ENCODE measurements around the gene ATP13A1. TPM values are rescaled to one million over a fixed set of nuclear protein-coding genes. Genes with fewer than 3 reads are reported as not detected.
A peak's percentile ranks its signal among the peaks of the same experiment; 100 is the strongest.

Gene ATP13A1
- total and polyA plus RNA-seq, 2 of the 8 experiments (the other 6 are each of a cell fraction or from before 2014, with no cell fraction given) = 33.0 to 64.2 TPM

- H3K56ac ChIP-seq (replicated peaks; ENCODE audit: insufficient read length, low read depth, low read length) = peak overlapping the region; percentile 30
- H2AK5ac ChIP-seq (ENCODE audit: low read depth, low read length) = no peak overlapping the region
- no peaks in the 10 kb centered on the region for H3K27me3 ChIP-seq (replicated peaks in 1 of 4; ENCODE audit: control insufficient read depth in 3 of 4, extremely low read depth in 1 of 4, insufficient read depth in 3 of 4, low read length in 3 of 4)
- H3K4ac ChIP-seq (replicated peaks; ENCODE audit: insufficient read length, low read depth, low read length) = no peak overlapping the region
- no peak overlapping the region for H3K23ac ChIP-seq (ENCODE audit: insufficient read length)
- no peak overlapping the region for H3K27ac ChIP-seq (ENCODE audit: low read depth, low read length)
- H4K8ac ChIP-seq (ENCODE audit: extremely low read depth, insufficient read depth, low read length) = no peak overlapping the region; the same call in 1 of the 2 replicates
- H3K4me2 ChIP-seq (ENCODE audit: insufficient read depth in 1 of 2, low read depth in 2 of 2, low read length in 2 of 2) = peak overlapping the region; percentile 50 to 54
- H3K9me3 ChIP-seq (ENCODE audit: insufficient read depth in 2 of 2, low read depth in 1 of 2, low read length in 1 of 2) = no peaks in the 10 kb centered on the region
- H2BK5ac ChIP-seq (ENCODE audit: low read depth, low read length) = peak overlapping the region; percentile 73; the same call in 1 of the 2 replicates
- H3K14ac ChIP-seq (ENCODE audit: insufficient read length) = no peak overlapping the region
- H4K5ac ChIP-seq (ENCODE audit: insufficient read length, low read depth, low read length) = peak overlapping the region; percentile 77
- H2BK15ac ChIP-seq (ENCODE audit: low read length) = no peak overlapping the region
- POLR2A ChIA-PET (ENCODE audit: partially characterized antibody) = interaction anchor here (0.6 to 2.8 kb wide), 6 partner anchors 9 to 108 kb away, joined by 3 to 11 read pairs (median 3); partner anchors contain the start of gene LPAR2
- H2BK120ac ChIP-seq (replicated peaks; ENCODE audit: low read depth, low read length) = no peak overlapping the region
- CTCF ChIA-PET (ENCODE audit: partially characterized antibody) = interaction anchor here (0.7 to 2.1 kb wide), 5 partner anchors 17 to 105 kb away, joined by 3 to 7 read pairs (median 3); no protein-coding TSS in a partner anchor
- H4K20me1 ChIP-seq (replicated peaks in 1 of 2; ENCODE audit: control insufficient read depth in 1 of 2, insufficient read depth in 2 of 2, low read length in 2 of 2) = peaks cover 0 to 9% of the 10 kb centered on the region in 2 experiments
- peak overlapping the region; percentile 94; the same call in 1 of the 2 replicates for H2BK12ac ChIP-seq (ENCODE audit: low read depth, low read length)
- peaks cover 4 to 12% (median 11%) of the 10 kb centered on the region in 4 experiments; a peak in 7 of 8 replicates for H3K36me3 ChIP-seq (ENCODE audit: control insufficient read depth in 2 of 4, insufficient read depth in 4 of 4, low read length in 3 of 4)
- peak overlapping the region; percentile 19; the same call in 1 of the 2 replicates for H2AFZ ChIP-seq (ENCODE audit: low read length)
- H3K9ac ChIP-seq (replicated peaks in 1 of 4; ENCODE audit: extremely low read depth in 1 of 4, low read depth in 3 of 4, low read length in 3 of 4) = no peak overlapping the region
- peak overlapping the region; percentile 87; the same call in 1 of the 2 replicates for H3K18ac ChIP-seq (ENCODE audit: extremely low read depth, low read length)
- H3K4me1 ChIP-seq (replicated peaks in 1 of 4; ENCODE audit: control insufficient read depth in 3 of 4, insufficient read depth in 4 of 4, low read length in 3 of 4) = peaks cover 0 to 10% (median 8%) of the 10 kb centered on the region in 4 experiments; a peak in 6 of 7 replicates
- H2BK20ac ChIP-seq (ENCODE audit: low read length) = no peak overlapping the region
- H4K91ac ChIP-seq (replicated peaks; ENCODE audit: insufficient read length, low read length) = peak overlapping the region; percentile 88
- DNase-seq (ENCODE audit: low read depth in 1 of 2, low spot score in 2 of 2) (peak in 1 of 2 experiments; percentile 97), FAIRE-seq (no peak)
- 77% methylated on average over 35 of the region's 53 CpGs; no CpG with 5 or more reads in 1 of the 2 experiments for WGBS, 2 experiments (ENCODE audit: extremely low coverage in 1 of 2, insufficient coverage in 1 of 2, insufficient read length in 1 of 2, insufficient replicate concordance in 2 of 2, low coverage in 1 of 2, low lambda C conversion rate in 2 of 2, missing lambda C conversion rate in 1 of 2)
- peak overlapping the region in 1 of 4 experiments; percentile 45; a peak in 2 of 8 replicates for H3K4me3 ChIP-seq (ENCODE audit: extremely low read depth in 1 of 4, insufficient read depth in 2 of 4, low read depth in 3 of 4, low read length in 4 of 4)
- H3K23me2 ChIP-seq (ENCODE audit: low read depth, low read length) = peaks cover under 1% of the 10 kb centered on the region; the same call in 1 of the 2 replicates
- H3K79me1 ChIP-seq (ENCODE audit: low read depth, low read length) = no peaks in the 10 kb centered on the region
- H3K79me2 ChIP-seq (ENCODE audit: control insufficient read depth in 1 of 2, insufficient read depth in 2 of 2, low read length in 2 of 2) = no peaks in the 10 kb centered on the region
- TF ChIP-seq ZNF274 (IDR thresholded peaks at IDR 0.05; ENCODE audit: borderline replicate concordance, extremely low read depth, low read length) (no peak), ATF3 (IDR thresholded peaks at IDR 0.05; ENCODE audit: insufficient read depth, low read depth, low read length) (no peak), POLR2A (IDR thresholded peaks at IDR 0.05; ENCODE audit: control extremely low read depth in 1 of 2, low read depth in 2 of 2, low read length in 2 of 2) (no peak), TEAD4 (IDR thresholded peaks at IDR 0.05; ENCODE audit: low read depth, low read length) (no peak), TAF1 (IDR thresholded peaks at IDR 0.05; ENCODE audit: low read depth, low read length) (peak; percentile 28; the same call in 1 of the 2 replicates), NANOG (IDR thresholded peaks at IDR 0.05; ENCODE audit: insufficient read depth, low read depth, low read length, poor library complexity, severe bottlenecking) (no peak), CTCF (IDR thresholded peaks at IDR 0.05; ENCODE audit: control extremely low read depth in 1 of 3, insufficient read depth in 1 of 3, low read depth in 1 of 3, low read length in 3 of 3) (peak; percentile 40 to 51 (median 45))
Measured at GRCh38 chr19:19637523-19638251, 25.8 kb downstream of the ATP13A1 start.
